ENCODE data around the gene ARID3A. TPM values are rescaled to one million over a fixed set of nuclear protein-coding genes. Genes with fewer than 3 reads are reported as not detected.

ARID3A gene
- total and polyA plus RNA-seq, 2 of the 13 experiments (the other 11 are each of a cell fraction or from before 2014, with no cell fraction given), result 71.3 to 77.9 TPM

DNA sequence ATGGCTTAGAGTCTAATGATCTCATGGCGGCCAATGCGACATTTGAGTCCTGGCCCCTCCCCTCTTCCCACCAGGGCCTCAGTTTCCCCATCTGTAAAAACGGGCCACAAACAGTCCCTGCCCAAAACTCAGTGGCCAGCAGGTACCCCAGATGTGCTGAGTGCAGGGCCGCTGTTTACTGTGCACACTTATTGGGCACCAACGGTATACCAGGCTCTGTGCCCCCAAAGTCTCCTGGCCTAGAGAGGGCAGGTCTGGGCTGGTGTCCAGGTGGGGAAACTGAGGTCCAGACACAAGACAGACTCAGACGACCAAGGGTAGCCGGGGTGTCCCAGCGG is 34.7 kb downstream of the ARID3A start (continued):
- TF ChIP-seq, protein P1, sequence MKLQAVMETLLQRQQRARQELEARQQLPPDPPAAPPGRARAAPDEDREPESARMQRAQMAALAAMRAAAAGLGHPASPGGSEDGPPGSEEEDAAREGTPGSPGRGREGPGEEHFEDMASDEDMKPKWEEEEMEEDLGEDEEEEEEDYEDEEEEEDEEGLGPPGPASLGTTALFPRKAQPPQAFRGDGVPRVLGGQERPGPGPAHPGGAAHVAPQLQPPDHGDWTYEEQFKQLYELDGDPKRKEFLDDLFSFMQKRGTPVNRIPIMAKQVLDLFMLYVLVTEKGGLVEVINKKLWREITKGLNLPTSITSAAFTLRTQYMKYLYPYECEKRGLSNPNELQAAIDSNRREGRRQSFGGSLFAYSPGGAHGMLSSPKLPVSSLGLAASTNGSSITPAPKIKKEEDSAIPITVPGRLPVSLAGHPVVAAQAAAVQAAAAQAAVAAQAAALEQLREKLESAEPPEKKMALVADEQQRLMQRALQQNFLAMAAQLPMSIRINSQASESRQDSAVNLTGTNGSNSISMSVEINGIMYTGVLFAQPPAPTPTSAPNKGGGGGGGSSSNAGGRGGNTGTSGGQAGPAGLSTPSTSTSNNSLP (IDR thresholded peaks at IDR 0.05; ENCODE audit: low read depth, low read length), result no peak
- TF ChIP-seq, protein P2, sequence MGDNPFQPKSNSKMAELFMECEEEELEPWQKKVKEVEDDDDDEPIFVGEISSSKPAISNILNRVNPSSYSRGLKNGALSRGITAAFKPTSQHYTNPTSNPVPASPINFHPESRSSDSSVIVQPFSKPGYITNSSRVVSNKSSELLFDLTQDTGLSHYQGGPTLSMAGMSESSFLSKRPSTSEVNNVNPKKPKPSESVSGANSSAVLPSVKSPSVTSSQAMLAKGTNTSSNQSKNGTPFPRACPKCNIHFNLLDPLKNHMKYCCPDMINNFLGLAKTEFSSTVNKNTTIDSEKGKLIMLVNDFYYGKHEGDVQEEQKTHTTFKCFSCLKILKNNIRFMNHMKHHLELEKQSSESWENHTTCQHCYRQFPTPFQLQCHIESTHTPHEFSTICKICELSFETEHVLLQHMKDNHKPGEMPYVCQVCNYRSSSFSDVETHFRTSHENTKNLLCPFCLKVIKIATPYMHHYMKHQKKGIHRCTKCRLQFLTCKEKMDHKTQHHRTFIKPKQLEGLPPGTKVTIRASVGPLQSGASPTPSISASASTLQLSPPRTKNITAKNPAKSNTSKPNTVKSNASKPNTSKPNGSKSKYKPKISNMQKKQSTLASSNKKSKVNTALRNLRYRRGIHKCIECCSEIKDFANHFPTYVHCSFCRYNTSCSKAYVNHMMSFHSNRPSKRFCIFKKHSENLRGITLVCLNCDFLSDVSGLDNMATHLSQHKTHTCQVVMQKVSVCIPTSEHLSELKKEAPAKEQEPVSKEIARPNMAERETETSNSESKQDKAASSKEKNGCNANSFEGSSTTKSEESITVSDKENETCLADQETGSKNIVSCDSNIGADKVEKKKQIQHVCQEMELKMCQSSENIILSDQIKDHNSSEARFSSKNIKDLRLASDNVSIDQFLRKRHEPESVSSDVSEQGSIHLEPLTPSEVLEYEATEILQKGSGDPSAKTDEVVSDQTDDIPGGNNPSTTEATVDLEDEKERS (CRISPR knock-in tag; IDR thresholded peaks at IDR 0.05), result no peak
- no peak for TF ChIP-seq ZNF570 (CRISPR knock-in tag; IDR thresholded peaks at IDR 0.05; ENCODE audit: borderline replicate concordance)
- no peak for TF ChIP-seq ZC3H4 (CRISPR knock-in tag; IDR thresholded peaks at IDR 0.05; ENCODE audit: borderline replicate concordance)
- no peak for TF ChIP-seq ZNF343 (CRISPR knock-in tag; IDR thresholded peaks at IDR 0.05)
- no peak for TF ChIP-seq SATB2 (CRISPR knock-in tag; IDR thresholded peaks at IDR 0.05)
- no peak for TF ChIP-seq RAD51 (IDR thresholded peaks at IDR 0.05; ENCODE audit: borderline replicate concordance)
- TF ChIP-seq ZNF136 (CRISPR knock-in tag; IDR thresholded peaks at IDR 0.05; ENCODE audit: low read depth), result no peak
- TF ChIP-seq ZFP37 (CRISPR knock-in tag; IDR thresholded peaks at IDR 0.05; ENCODE audit: borderline replicate concordance), result no peak
- TF ChIP-seq RELA (CRISPR knock-in tag; IDR thresholded peaks at IDR 0.05), result no peak
- TF ChIP-seq NR1H2 (CRISPR knock-in tag; IDR thresholded peaks at IDR 0.05; ENCODE audit: borderline replicate concordance, low read depth), result no peak
- TF ChIP-seq NFIC (IDR thresholded peaks at IDR 0.05; ENCODE audit: low read length), result no peak
- no peak; the same call in 1 of the 2 replicates for TF ChIP-seq RCOR2 (CRISPR knock-in tag; IDR thresholded peaks at IDR 0.05)
- no peak for TF ChIP-seq ZMYM2 (CRISPR knock-in tag; IDR thresholded peaks at IDR 0.05)
- no peak for TF ChIP-seq ZNF367 (CRISPR knock-in tag; IDR thresholded peaks at IDR 0.05; ENCODE audit: borderline replicate concordance)
- peak; percentile 72 for TF ChIP-seq ZNF629 (CRISPR knock-in tag; conservative IDR thresholded peaks at IDR 0.05)
- TF ChIP-seq HOXA7 (CRISPR knock-in tag; IDR thresholded peaks at IDR 0.05), result no peak
- 0 out of 2 replicates have a peak, but pooled peaks have one; percentile 19 for TF ChIP-seq ZNF543 (CRISPR knock-in tag; IDR thresholded peaks at IDR 0.05)
- TF ChIP-seq CC2D1A (CRISPR knock-in tag; IDR thresholded peaks at IDR 0.05), result no peak
- TF ChIP-seq ZNF33A (CRISPR knock-in tag; IDR thresholded peaks at IDR 0.05; ENCODE audit: borderline replicate concordance), result 0 out of 2 replicates have a peak, but pooled peaks have one; percentile 18
- TF ChIP-seq, protein P3, sequence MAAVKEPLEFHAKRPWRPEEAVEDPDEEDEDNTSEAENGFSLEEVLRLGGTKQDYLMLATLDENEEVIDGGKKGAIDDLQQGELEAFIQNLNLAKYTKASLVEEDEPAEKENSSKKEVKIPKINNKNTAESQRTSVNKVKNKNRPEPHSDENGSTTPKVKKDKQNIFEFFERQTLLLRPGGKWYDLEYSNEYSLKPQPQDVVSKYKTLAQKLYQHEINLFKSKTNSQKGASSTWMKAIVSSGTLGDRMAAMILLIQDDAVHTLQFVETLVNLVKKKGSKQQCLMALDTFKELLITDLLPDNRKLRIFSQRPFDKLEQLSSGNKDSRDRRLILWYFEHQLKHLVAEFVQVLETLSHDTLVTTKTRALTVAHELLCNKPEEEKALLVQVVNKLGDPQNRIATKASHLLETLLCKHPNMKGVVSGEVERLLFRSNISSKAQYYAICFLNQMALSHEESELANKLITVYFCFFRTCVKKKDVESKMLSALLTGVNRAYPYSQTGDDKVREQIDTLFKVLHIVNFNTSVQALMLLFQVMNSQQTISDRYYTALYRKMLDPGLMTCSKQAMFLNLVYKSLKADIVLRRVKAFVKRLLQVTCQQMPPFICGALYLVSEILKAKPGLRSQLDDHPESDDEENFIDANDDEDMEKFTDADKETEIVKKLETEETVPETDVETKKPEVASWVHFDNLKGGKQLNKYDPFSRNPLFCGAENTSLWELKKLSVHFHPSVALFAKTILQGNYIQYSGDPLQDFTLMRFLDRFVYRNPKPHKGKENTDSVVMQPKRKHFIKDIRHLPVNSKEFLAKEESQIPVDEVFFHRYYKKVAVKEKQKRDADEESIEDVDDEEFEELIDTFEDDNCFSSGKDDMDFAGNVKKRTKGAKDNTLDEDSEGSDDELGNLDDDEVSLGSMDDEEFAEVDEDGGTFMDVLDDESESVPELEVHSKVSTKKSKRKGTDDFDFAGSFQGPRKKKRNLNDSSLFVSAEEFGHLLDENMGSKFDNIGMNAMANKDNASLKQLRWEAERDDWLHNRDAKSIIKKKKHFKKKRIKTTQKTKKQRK (IDR thresholded peaks at IDR 0.05; ENCODE audit: low read length), result no peak
- TF ChIP-seq, protein P4, sequence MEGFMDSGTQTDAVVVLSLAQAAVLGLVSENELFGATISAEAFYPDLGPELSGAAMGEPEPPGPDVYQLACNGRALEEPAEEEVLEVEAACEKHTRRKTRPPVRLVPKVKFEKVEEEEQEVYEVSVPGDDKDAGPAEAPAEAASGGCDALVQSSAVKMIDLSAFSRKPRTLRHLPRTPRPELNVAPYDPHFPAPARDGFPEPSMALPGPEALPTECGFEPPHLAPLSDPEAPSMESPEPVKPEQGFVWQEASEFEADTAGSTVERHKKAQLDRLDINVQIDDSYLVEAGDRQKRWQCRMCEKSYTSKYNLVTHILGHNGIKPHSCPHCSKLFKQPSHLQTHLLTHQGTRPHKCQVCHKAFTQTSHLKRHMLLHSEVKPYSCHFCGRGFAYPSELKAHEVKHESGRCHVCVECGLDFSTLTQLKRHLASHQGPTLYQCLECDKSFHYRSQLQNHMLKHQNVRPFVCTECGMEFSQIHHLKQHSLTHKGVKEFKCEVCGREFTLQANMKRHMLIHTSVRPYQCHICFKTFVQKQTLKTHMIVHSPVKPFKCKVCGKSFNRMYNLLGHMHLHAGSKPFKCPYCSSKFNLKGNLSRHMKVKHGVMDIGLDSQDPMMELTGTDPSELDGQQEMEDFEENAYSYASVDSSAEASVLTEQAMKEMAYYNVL (CRISPR knock-in tag; IDR thresholded peaks at IDR 0.05; ENCODE audit: borderline replicate concordance), result no peak; the same call in 1 of the 2 replicates

All from HepG2 (cell line).